HG03280 (cell line): ENCODE results near the gene TMEM53.

Experiments
- ATAC-seq: cut with Tn5 transposase; IDR thresholded peaks from one replicate; pipeline ENCODE4 v1.9.1; 2021; ENCODE audit warnings: mild to moderate bottlenecking, moderate library complexity; ENCODE audit not compliant: unreplicated experiment

TMEM53 gene

GRCh38 chr1:44674113-44675000 lies at the start of gene TMEM53, which contains the start of gene ARMH1:
TSS of gene TMEM53 (minus strand) at chr1:44674481. CDS start at chr1:44674391, 90 bp downstream.
TSS of gene ARMH1 (plus strand) at chr1:44674714. CDS start at chr1:44689698, 14,984 bp downstream.
- peak; percentile 92 for ATAC-seq

- ATAC-seq = no peak
These were observed 49.4 kb upstream of the TMEM53 start for GRCh38 chr1:44723496-44724295.

GRCh38 chr1:44723064-44723463 lies 48.8 kb upstream of the TMEM53 start:
- ATAC-seq = no peak

GRCh38 chr1:44721485-44722361 lies 47.4 kb upstream of the TMEM53 start:
- peak; percentile 80 for ATAC-seq

- ATAC-seq = no peak
These were observed 46.0 kb upstream of the TMEM53 start for GRCh38 chr1:44720281-44720680.

- ATAC-seq = no peak
These were observed 45.0 kb upstream of the TMEM53 start for GRCh38 chr1:44719318-44719717.

- ATAC-seq = no peak
These were observed 43.8 kb upstream of the TMEM53 start for GRCh38 chr1:44718091-44718490.

GRCh38 chr1:44717653-44718052 lies 43.4 kb upstream of the TMEM53 start:
- no peak for ATAC-seq

GRCh38 chr1:44717156-44717555 lies 42.9 kb upstream of the TMEM53 start:
- no peak for ATAC-seq

GRCh38 chr1:44714944-44715571 lies 40.8 kb upstream of the TMEM53 start:
- ATAC-seq = no peak

GRCh38 chr1:44714532-44714931 lies 40.3 kb upstream of the TMEM53 start:
- ATAC-seq = no peak

GRCh38 chr1:44713321-44713781 lies 39.1 kb upstream of the TMEM53 start:
- no peak for ATAC-seq

- ATAC-seq = no peak
These were observed 33.9 kb upstream of the TMEM53 start for GRCh38 chr1:44707959-44708831.

- ATAC-seq = no peak
These were observed 33.0 kb upstream of the TMEM53 start for GRCh38 chr1:44707112-44707881.

GRCh38 chr1:44705938-44706337 lies 31.7 kb upstream of the TMEM53 start:
- no peak for ATAC-seq

GRCh38 chr1:44705470-44705869 lies 31.2 kb upstream of the TMEM53 start:
- ATAC-seq = no peak

GRCh38 chr1:44701141-44701573 lies 26.9 kb upstream of the TMEM53 start:
- ATAC-seq = no peak

GRCh38 chr1:44700573-44700972 lies 26.3 kb upstream of the TMEM53 start:
- no peak for ATAC-seq
